ENCODE data around the gene ITPK1. TPM values are rescaled to one million over a fixed set of nuclear protein-coding genes. Genes with fewer than 3 reads are reported as not detected.

ITPK1 gene
- total RNA-seq, 3 donors from 2014 or later, result 27.8 to 91.7 (median 42.9) TPM

- H3K27me3 ChIP-seq, result no peaks in the 10 kb centered on the region
- intact Hi-C loops (cut with DNase I; ENCODE audit: low total_unique reads), result loop anchor here (2.0 kb wide), 1 partner anchor 18 kb away; no protein-coding TSS in a partner anchor
- H3K4me1 ChIP-seq, result no peaks in the 10 kb centered on the region
- DNase-seq (ENCODE audit: low spot score in 2 of 2), result no peak
- no peak overlapping the region for H3K4me3 ChIP-seq
- H3K9me3 ChIP-seq, result no peaks in the 10 kb centered on the region
- TF ChIP-seq POLR2AphosphoS5 (IDR thresholded peaks at IDR 0.05) (no peak), CTCF (IDR thresholded peaks at IDR 0.05) (no peak), POLR2A (IDR thresholded peaks at IDR 0.05) (no peak)
- no peak overlapping the region for H3K27ac ChIP-seq
- no peaks in the 10 kb centered on the region for H3K36me3 ChIP-seq
Observed at GRCh38 chr14:93056166-93056839, 59.4 kb downstream of the ITPK1 start.

GRCh38 chr14:93055651-93056115 lies 60.0 kb downstream of the ITPK1 start:
- no peaks in the 10 kb centered on the region for H3K27me3 ChIP-seq
- H3K9me3 ChIP-seq, result no peaks in the 10 kb centered on the region
- no peaks in the 10 kb centered on the region for H3K4me1 ChIP-seq
- no peak for TF ChIP-seq POLR2AphosphoS5 (IDR thresholded peaks at IDR 0.05)
- TF ChIP-seq CTCF (IDR thresholded peaks at IDR 0.05), result no peak
- no peak for TF ChIP-seq POLR2A (IDR thresholded peaks at IDR 0.05)
- no peak overlapping the region for H3K4me3 ChIP-seq
- intact Hi-C loops (cut with DNase I; ENCODE audit: low total_unique reads), result loop anchor here (2.0 kb wide), 1 partner anchor 17 kb away; no protein-coding TSS in a partner anchor
- no peak for DNase-seq (ENCODE audit: low spot score in 2 of 2)
- H3K27ac ChIP-seq, result no peak overlapping the region
- no peaks in the 10 kb centered on the region for H3K36me3 ChIP-seq

GRCh38 chr14:93054876-93055275 lies 60.8 kb downstream of the ITPK1 start:
- no peaks in the 10 kb centered on the region for H3K4me1 ChIP-seq

GRCh38 chr14:93054006-93054405 lies 61.7 kb downstream of the ITPK1 start:
- no peaks in the 10 kb centered on the region for H3K36me3 ChIP-seq
- no peak for DNase-seq (ENCODE audit: low spot score in 2 of 2)
- H3K9me3 ChIP-seq, result no peaks in the 10 kb centered on the region
- no peaks in the 10 kb centered on the region for H3K27me3 ChIP-seq
- intact Hi-C loops (cut with DNase I; ENCODE audit: low total_unique reads), result no loop called here
- H3K4me1 ChIP-seq, result no peaks in the 10 kb centered on the region
- H3K27ac ChIP-seq, result no peak overlapping the region
- TF ChIP-seq POLR2A (IDR thresholded peaks at IDR 0.05) (no peak), CTCF (IDR thresholded peaks at IDR 0.05) (no peak), POLR2AphosphoS5 (IDR thresholded peaks at IDR 0.05) (no peak)
- no peak overlapping the region for H3K4me3 ChIP-seq

More at GRCh38 chr14:93054876-93055275, 60.8 kb downstream of the ITPK1 start:
- TF ChIP-seq POLR2A (IDR thresholded peaks at IDR 0.05), result no peak
- TF ChIP-seq CTCF (IDR thresholded peaks at IDR 0.05), result no peak
- TF ChIP-seq POLR2AphosphoS5 (IDR thresholded peaks at IDR 0.05), result no peak
- H3K27ac ChIP-seq, result no peak overlapping the region
- H3K9me3 ChIP-seq, result no peaks in the 10 kb centered on the region
- no peaks in the 10 kb centered on the region for H3K27me3 ChIP-seq
- no peak overlapping the region for H3K4me3 ChIP-seq
- intact Hi-C loops (cut with DNase I; ENCODE audit: low total_unique reads), result no loop called here
- no peak for DNase-seq (ENCODE audit: low spot score in 2 of 2)
- H3K36me3 ChIP-seq, result no peaks in the 10 kb centered on the region

Measured in breast epithelium (tissue), 4 donors.